Measurements from ENCODE around the gene EDC4.
"Not testable (repeated sequence)": the region's sequence is repeated elsewhere in the genome, so short reads cannot be mapped to it uniquely, and the experiment has no call there.

EDC4 gene

DNA sequence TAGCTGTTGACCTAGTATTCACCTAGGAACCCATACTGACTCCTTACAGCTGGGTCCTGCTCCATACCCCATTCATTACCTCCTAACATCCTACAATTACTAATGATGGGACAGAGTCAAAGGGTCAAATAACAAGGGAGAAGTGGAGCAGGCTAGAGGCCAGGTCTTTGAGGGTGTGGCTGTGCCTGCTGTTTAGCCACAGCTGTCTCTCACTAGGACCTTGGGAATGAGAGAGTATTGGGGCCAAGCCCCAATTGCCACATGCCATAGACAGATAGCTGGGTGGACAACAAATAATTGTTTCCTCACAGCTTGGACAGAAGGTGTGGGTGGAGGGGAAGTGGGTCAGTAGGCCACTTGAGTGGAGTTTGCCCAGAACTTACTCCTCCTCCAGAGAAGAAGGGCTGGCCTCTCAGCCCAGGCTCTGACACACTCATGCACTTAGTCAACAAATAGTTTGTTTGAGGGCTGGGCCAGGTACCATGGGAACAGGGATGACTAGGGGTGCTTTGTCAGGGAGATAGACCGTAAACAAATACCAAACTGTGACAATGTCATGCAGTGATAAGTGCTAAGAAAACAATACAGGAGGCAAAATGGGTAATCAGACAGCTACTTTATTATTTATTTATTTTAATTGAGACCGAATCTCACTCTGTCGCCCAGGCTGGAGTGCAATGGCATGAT, 15.2 kb upstream of the EDC4 start:
- no peaks in the 10 kb centered on the region for H3K27me3 ChIP-seq
- no peaks in the 10 kb centered on the region for H3K9me3 ChIP-seq (replicated peaks in 1 of 11)
- peak overlapping the region in 5 of 11 experiments; percentile 11 to 96 (median 85); a peak in 9 of 22 replicates for H3K27ac ChIP-seq
- H4K20me1 ChIP-seq, result peaks cover 96 to 100% (median 100%) of the 10 kb centered on the region in 11 experiments
- peak overlapping the region in 4 of 11 experiments; percentile 0 to 83 (median 74); a peak in 6 of 22 replicates for H3K9ac ChIP-seq
- no peak overlapping the region for H3K4me3 ChIP-seq
- H3K36me3 ChIP-seq, result peaks cover 34 to 100% (median 89%) of the 10 kb centered on the region in 11 experiments
- H3K4me2 ChIP-seq, result peak overlapping the region in 5 of 11 experiments; percentile 5 to 86 (median 67); a peak in 8 of 22 replicates
- peaks cover 0 to 75% (median 28%) of the 10 kb centered on the region in 10 experiments; a peak in 15 of 20 replicates for H3K4me1 ChIP-seq
- 0 out of 22 replicates have a peak, but pooled peaks of 1 of the 11 experiments have one; percentile 28 for TF ChIP-seq Cebpa-rat (IDR thresholded peaks at IDR 0.05)

GRCh38 chr16:67858500-67858899, 14.4 kb upstream of the EDC4 start:
- Histone ChIP-seq H3K9me3 (replicated peaks in 1 of 11) (no peaks in the 10 kb centered on the region), H3K9ac (peak overlapping the region in 4 of 11 experiments; percentile 0 to 83 (median 74); a peak in 6 of 22 replicates), H3K27me3 (no peaks in the 10 kb centered on the region), H3K4me3 (no peak overlapping the region), H3K36me3 (peaks cover 33 to 100% (median 88%) of the 10 kb centered on the region in 11 experiments), H3K4me2 (peak overlapping the region in 3 of 11 experiments; percentile 67 to 86 (median 83); a peak in 6 of 22 replicates), H4K20me1 (peaks cover 96 to 100% (median 100%) of the 10 kb centered on the region in 11 experiments), H3K4me1 (peaks cover 0 to 79% (median 34%) of the 10 kb centered on the region in 10 experiments; a peak in 15 of 20 replicates), H3K27ac (peak overlapping the region in 4 of 11 experiments; percentile 53 to 96 (median 88); a peak in 7 of 22 replicates)
- TF ChIP-seq Cebpa-rat (IDR thresholded peaks at IDR 0.05), result no peak

- Histone ChIP-seq H4K20me1 (peaks cover 94 to 100% (median 100%) of the 10 kb centered on the region in 11 experiments), H3K9me3 (replicated peaks in 1 of 11) (no peaks in the 10 kb centered on the region), H3K9ac (peak overlapping the region in 5 of 11 experiments; percentile 1 to 53 (median 29); a peak in 5 of 22 replicates), H3K36me3 (peaks cover 44 to 100% (median 89%) of the 10 kb centered on the region in 11 experiments), H3K4me3 (no peak overlapping the region), H3K4me1 (peaks cover 0 to 69% (median 34%) of the 10 kb centered on the region in 10 experiments; a peak in 15 of 20 replicates), H3K27ac (peak overlapping the region in 2 of 11 experiments; percentile 60 to 67; a peak in 4 of 22 replicates), H3K4me2 (peak overlapping the region in 4 of 11 experiments; percentile 17 to 63 (median 47); a peak in 6 of 22 replicates), H3K27me3 (no peaks in the 10 kb centered on the region)
- no peak for TF ChIP-seq Cebpa-rat (IDR thresholded peaks at IDR 0.05)
Observed at GRCh38 chr16:67860589-67861398, 12.1 kb upstream of the EDC4 start.

DNA sequence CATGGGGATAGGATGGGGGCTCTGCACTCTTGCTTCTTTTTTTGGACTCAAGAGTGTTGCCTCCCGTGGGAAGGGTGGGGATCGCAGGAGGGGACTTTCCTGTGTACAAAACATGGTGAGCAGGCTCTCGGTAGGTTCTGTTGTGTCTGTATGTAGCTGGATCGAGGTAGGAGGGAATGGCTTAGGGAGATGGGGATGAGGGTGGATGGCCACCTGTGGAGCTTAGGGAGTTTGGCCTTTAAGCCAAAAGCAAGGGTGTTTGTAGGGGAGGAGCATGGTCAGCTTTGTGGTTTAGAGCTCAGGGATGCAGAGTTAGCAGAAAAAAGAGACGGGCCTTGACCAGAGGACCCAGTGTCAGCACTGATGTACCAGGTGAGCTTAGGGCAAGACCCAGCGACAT, 11.0 kb upstream of the EDC4 start:
- H3K36me3 ChIP-seq, result peaks cover 55 to 100% (median 89%) of the 10 kb centered on the region in 11 experiments
- H3K27ac ChIP-seq, result peak overlapping the region in 2 of 11 experiments; percentile 60 to 67; a peak in 3 of 22 replicates
- no peaks in the 10 kb centered on the region for H3K9me3 ChIP-seq (replicated peaks in 1 of 11)
- TF ChIP-seq Cebpa-rat (IDR thresholded peaks at IDR 0.05), result no peak
- peak overlapping the region in 4 of 11 experiments; percentile 5 to 63 (median 47); a peak in 6 of 22 replicates for H3K4me2 ChIP-seq
- no peak overlapping the region for H3K4me3 ChIP-seq
- H3K27me3 ChIP-seq, result no peaks in the 10 kb centered on the region
- H3K4me1 ChIP-seq, result peaks cover 0 to 59% (median 32%) of the 10 kb centered on the region in 10 experiments; a peak in 15 of 20 replicates
- peak overlapping the region in 4 of 11 experiments; percentile 8 to 53 (median 49); a peak in 4 of 22 replicates for H3K9ac ChIP-seq
- H4K20me1 ChIP-seq, result peaks cover 85 to 100% (median 100%) of the 10 kb centered on the region in 11 experiments

GRCh38 chr16:67862623-67863583, 9.9 kb upstream of the EDC4 start:
- no peak overlapping the region for H3K4me3 ChIP-seq
- H3K27ac ChIP-seq, result peak overlapping the region in 2 of 11 experiments; percentile 18 to 60; a peak in 1 of 22 replicates
- H4K20me1 ChIP-seq, result peaks cover 75 to 100% (median 100%) of the 10 kb centered on the region in 11 experiments; a peak in 21 of 22 replicates
- no peaks in the 10 kb centered on the region for H3K9me3 ChIP-seq (replicated peaks in 1 of 11)
- no peak for TF ChIP-seq Cebpa-rat (IDR thresholded peaks at IDR 0.05)
- H3K27me3 ChIP-seq, result no peaks in the 10 kb centered on the region
- H3K9ac ChIP-seq, result peak overlapping the region in 2 of 11 experiments; percentile 21 to 52; a peak in 1 of 22 replicates
- peak overlapping the region in 3 of 11 experiments; percentile 2 to 12 (median 7); a peak in 2 of 22 replicates for H3K4me2 ChIP-seq
- peaks cover 0 to 48% (median 27%) of the 10 kb centered on the region in 10 experiments; a peak in 15 of 20 replicates for H3K4me1 ChIP-seq
- H3K36me3 ChIP-seq, result peaks cover 65 to 100% (median 93%) of the 10 kb centered on the region in 11 experiments

DNA sequence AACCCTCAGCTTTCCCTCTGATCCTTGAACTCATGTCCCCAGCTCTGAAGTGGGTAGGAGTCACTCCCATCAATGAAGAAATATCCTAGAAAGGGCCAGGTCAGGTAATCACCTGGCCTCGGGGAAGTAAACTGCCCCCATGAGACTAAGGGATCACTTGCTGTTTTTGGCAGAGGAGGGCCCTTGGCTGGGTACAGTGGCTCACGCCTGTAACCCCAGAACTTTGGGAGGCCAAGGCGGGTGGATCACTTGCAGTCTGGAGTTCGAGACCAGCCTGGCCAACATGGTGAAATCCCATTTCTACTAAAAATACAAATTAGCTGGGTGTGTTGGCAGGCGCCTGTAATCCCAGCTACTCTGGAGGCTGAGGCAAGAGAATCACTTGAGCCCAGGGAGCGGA, 8.8 kb upstream of the EDC4 start:
- peaks cover 64 to 100% (median 97%) of the 10 kb centered on the region in 11 experiments; a peak in 21 of 22 replicates for H4K20me1 ChIP-seq
- not testable (repeated sequence) for H3K4me2 ChIP-seq; H3K4me3 ChIP-seq; H3K27me3 ChIP-seq; H3K9me3 ChIP-seq (replicated peaks in 1 of 11)
- H3K9ac ChIP-seq, result 0 out of 22 replicates have a peak overlapping the region, but pooled peaks of 1 of the 11 experiments have one; percentile 8
- H3K36me3 ChIP-seq, result peaks cover 77 to 100% (median 98%) of the 10 kb centered on the region in 11 experiments
- peak overlapping the region in 1 of 11 experiments; percentile 14; a peak in 1 of 22 replicates for H3K27ac ChIP-seq
- peaks cover 0 to 37% (median 26%) of the 10 kb centered on the region in 10 experiments; a peak in 14 of 20 replicates for H3K4me1 ChIP-seq

DNA sequence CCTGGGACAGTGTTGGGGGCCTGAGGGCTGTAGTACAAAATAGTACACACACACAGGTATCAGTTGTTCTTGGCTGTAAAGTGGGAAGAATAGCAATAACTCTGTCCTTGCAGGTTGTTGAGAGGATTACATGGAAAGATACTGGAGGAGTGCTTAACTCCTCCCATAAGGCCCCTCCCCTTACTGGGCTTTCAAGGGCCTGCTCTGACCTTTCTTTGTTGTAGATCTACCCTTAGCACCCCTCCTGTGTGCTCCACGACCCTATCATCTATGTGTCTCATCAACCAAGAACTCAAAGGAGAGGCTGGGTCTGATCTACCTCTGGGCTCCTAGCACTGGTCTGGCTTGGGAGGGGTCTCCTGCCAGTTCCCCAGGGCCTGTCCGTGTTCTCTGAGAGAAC, 8.3 kb upstream of the EDC4 start:
- H3K27me3 ChIP-seq, result no peaks in the 10 kb centered on the region
- peaks cover 82 to 100% (median 98%) of the 10 kb centered on the region in 11 experiments for H3K36me3 ChIP-seq
- H3K4me2 ChIP-seq, result no peak overlapping the region
- no peaks in the 10 kb centered on the region for H3K9me3 ChIP-seq (replicated peaks in 1 of 11)
- H3K4me1 ChIP-seq, result peaks cover 0 to 34% (median 26%) of the 10 kb centered on the region in 10 experiments; a peak in 14 of 20 replicates
- no peak overlapping the region for H3K9ac ChIP-seq
- TF ChIP-seq Cebpa-rat (IDR thresholded peaks at IDR 0.05), result no peak
- no peak overlapping the region for H3K27ac ChIP-seq
- H3K4me3 ChIP-seq, result no peak overlapping the region
- peaks cover 58 to 97% (median 93%) of the 10 kb centered on the region in 11 experiments; a peak in 21 of 22 replicates for H4K20me1 ChIP-seq
